Smooth muscle cell (in vitro differentiated cells): ENCODE measurements around the gene KLF11. TPM values are rescaled to one million over a fixed set of nuclear protein-coding genes. Genes with fewer than 3 reads are reported as not detected.

ENCODE experiments used
- DNase-seq: peaks from one replicate; lab custom pipeline; 2025; ENCODE audit not compliant: unreplicated experiment; lab: John Stamatoyannopoulos, UW
- H2AFZ ChIP-seq: fragments of 200-600 bp; sonication (generic); 2 replicates; pipeline ENCODE4 v1.6.0; 2016; ENCODE audit warnings: antibody characterized with exemption, low read depth, mild to moderate bottlenecking
- H3F3A ChIP-seq: fragments of 200-600 bp; sonication (generic); 2 replicates; pipeline ENCODE4 v1.6.0; 2017; ENCODE audit warnings: antibody characterized with exemption, low read depth
- H3K27ac ChIP-seq: fragments of 200-600 bp; sonication (generic); 2 replicates; pipeline ENCODE4 v1.5.1; 2016; ENCODE audit warnings: low read depth, mild to moderate bottlenecking
- H3K27me3 ChIP-seq: fragments of 200-600 bp; sonication (generic); 2 replicates; pipeline ENCODE4 v1.6.1; 2016; ENCODE audit warnings: low read depth, mild to moderate bottlenecking
- H3K36me3 ChIP-seq: fragments of 200-600 bp; sonication (generic); 2 replicates; pipeline ENCODE4 v1.5.1; 2016; ENCODE audit warnings: low read depth
- H3K4me1 ChIP-seq: fragments of 200-600 bp; sonication (generic); 2 replicates; pipeline ENCODE4 v1.5.1; 2016; ENCODE audit warnings: low read depth
- H3K4me2 ChIP-seq: fragments of 200-600 bp; sonication (generic); 2 replicates; pipeline ENCODE4 v1.6.0; 2016; ENCODE audit warnings: mild to moderate bottlenecking
- H3K4me3 ChIP-seq: fragments of 200-600 bp; sonication (generic); 2 replicates; pipeline ENCODE4 v1.5.1; 2016; ENCODE audit warnings: mild to moderate bottlenecking
- H3K79me2 ChIP-seq: fragments of 200-600 bp; sonication (generic); 2 replicates; pipeline ENCODE4 v1.6.0; 2016; ENCODE audit warnings: low read depth, mild to moderate bottlenecking
- H3K9ac ChIP-seq: fragments of 200-600 bp; sonication (generic); 2 replicates; pipeline ENCODE4 v1.6.0; 2016; ENCODE audit warnings: low read depth
- H3K9me3 ChIP-seq: fragments of 200-600 bp; sonication (generic); replicated peaks from 2 replicates; pipeline ENCODE4 v1.5.1; 2016; ENCODE audit warnings: low read depth
- H4K20me1 ChIP-seq: fragments of 200-600 bp; sonication (generic); 2 replicates; pipeline ENCODE4 v1.6.0; 2016; ENCODE audit warnings: low read depth
- CTCF ChIP-seq: fragments of 200-600 bp; sonication (generic); IDR thresholded peaks from 2 replicates; pipeline ENCODE4 v1.5.1; 2017; ENCODE audit warnings: borderline replicate concordance, mild to moderate bottlenecking, antibody characterized with exemption; ENCODE audit not compliant: insufficient read depth, poor library complexity, severe bottlenecking
- WGBS: methylation state at CpG from one replicate; pipeline ENCODE4 v1.1.7; 2016; ENCODE audit warnings: low lambda C conversion rate; 5-methylcytosine and 5-hydroxymethylcytosine counted together
- polyA plus RNA-seq: library from polyadenylated mRNA; unstranded; fragments of >200 nt; fragmentation: Nextera tagmentation; extraction: Ambion mirVana; gene quantifications from 2 replicates; pipeline ENCODE4 v1.2.1, GENCODE V29; 2016
- total RNA-seq: library from RNA; depleted of rRNA; stranded (reverse); fragments of >200 nt; gene quantifications from 2 replicates; pipeline ENCODE4 v1.2.3, GENCODE V29; 2014

Gene KLF11
- total and polyA plus RNA-seq, 2 experiments from 2014 or later, result 9.9 to 12.7 TPM

GRCh38 chr2:10057231-10058107 lies 14.1 kb downstream of the KLF11 start:
- DNase-seq, result peak; percentile 45
- peak overlapping the region; percentile 91 for H3K27ac ChIP-seq
- WGBS, result 7% methylated on average over 26 of the region's 28 CpGs

GRCh38 chr2:10058251-10059015 lies 15.1 kb downstream of the KLF11 start:
- no peak for DNase-seq
- Histone ChIP-seq H3K4me1 (peaks cover 12% of the 10 kb centered on the region), H3K9ac (no peak overlapping the region), H3K4me2 (no peak overlapping the region), H3K9me3 (no peaks in the 10 kb centered on the region), H3F3A (peaks cover 11% of the 10 kb centered on the region), H3K4me3 (no peak overlapping the region), H3K27me3 (no peaks in the 10 kb centered on the region), H3K79me2 (no peaks in the 10 kb centered on the region), H2AFZ (no peak overlapping the region), H4K20me1 (no peaks in the 10 kb centered on the region), H3K27ac (no peak overlapping the region), H3K36me3 (no peaks in the 10 kb centered on the region)
- no peak for TF ChIP-seq CTCF
- 94% methylated on average over 39 of the region's 39 CpGs for WGBS

More at GRCh38 chr2:10057231-10058107, 14.1 kb downstream of the KLF11 start:
- peak overlapping the region; percentile 51 for H3K4me3 ChIP-seq
- peaks cover 4% of the 10 kb centered on the region for H3K36me3 ChIP-seq
- peaks cover 12% of the 10 kb centered on the region for H3K4me1 ChIP-seq
- no peaks in the 10 kb centered on the region for H3K9me3 ChIP-seq
- H3K27me3 ChIP-seq, result no peaks in the 10 kb centered on the region
- H3F3A ChIP-seq, result peaks cover 11% of the 10 kb centered on the region
- no peaks in the 10 kb centered on the region for H4K20me1 ChIP-seq
- TF ChIP-seq CTCF, result no peak
- peak overlapping the region; percentile 89 for H3K4me2 ChIP-seq
- H2AFZ ChIP-seq, result peak overlapping the region; percentile 88
- peak overlapping the region; percentile 50 for H3K9ac ChIP-seq
- H3K79me2 ChIP-seq, result no peaks in the 10 kb centered on the region

- TF ChIP-seq CTCF, result no peak
- DNase-seq, result no peak
- no peak overlapping the region for H3K4me2 ChIP-seq
- H3K79me2 ChIP-seq, result no peaks in the 10 kb centered on the region
- no peaks in the 10 kb centered on the region for H3K9me3 ChIP-seq
- H3K4me1 ChIP-seq, result peaks cover 12% of the 10 kb centered on the region
- H3K27ac ChIP-seq, result no peak overlapping the region
- H3K4me3 ChIP-seq, result no peak overlapping the region
- 96% methylated on average over 17 of the region's 17 CpGs for WGBS
- no peaks in the 10 kb centered on the region for H3K27me3 ChIP-seq
- no peaks in the 10 kb centered on the region for H4K20me1 ChIP-seq
- no peak overlapping the region for H3K9ac ChIP-seq
- H3K36me3 ChIP-seq, result no peaks in the 10 kb centered on the region
- H2AFZ ChIP-seq, result no peak overlapping the region
- peaks cover 11% of the 10 kb centered on the region for H3F3A ChIP-seq
Observed at GRCh38 chr2:10059016-10059351, 15.6 kb downstream of the KLF11 start.
